ENCODE data around the gene PCIF1. TPM values are rescaled to one million over a fixed set of nuclear protein-coding genes. Genes with fewer than 3 reads are reported as not detected.

The PCIF1 gene
- total RNA-seq, 1 donor from 2014 or later, result 9.5 TPM

DNA sequence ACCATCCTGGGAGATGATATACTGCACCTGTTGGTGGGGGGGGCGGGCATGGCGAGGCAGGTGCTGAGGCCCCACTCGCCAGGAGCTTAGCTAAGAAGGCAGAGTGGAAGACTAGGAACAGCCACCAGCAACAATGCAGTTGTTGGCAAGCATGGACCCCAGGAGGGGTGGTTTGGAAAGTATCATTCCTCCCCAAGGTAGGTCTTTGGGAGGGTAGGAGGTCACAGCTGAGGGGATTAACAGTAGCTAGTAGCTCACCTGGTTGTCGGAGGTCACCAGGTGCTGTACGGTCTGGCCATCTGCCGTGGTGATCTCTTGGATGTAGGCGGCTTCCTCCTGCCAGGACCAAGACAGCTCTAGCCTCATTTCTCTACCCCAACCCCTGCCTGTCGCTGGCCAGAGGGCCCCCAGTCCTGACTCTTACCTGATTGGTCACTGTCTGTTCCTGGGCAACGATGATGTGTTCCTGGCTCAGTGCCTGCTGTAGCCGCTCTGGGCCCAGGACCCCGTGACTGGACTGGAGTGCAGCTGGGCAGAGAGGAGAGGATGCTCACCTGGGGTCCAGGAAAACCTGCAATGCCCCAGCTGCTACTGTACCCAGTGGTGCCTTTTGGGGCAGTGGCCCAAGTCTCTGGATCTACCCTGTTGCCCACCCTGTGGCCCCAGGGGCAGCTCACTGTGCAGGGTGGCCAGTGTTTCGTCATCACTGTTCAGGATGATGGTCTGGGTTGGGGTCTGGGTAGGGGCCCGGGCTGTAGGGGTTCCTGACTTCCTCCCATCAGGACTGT, 15.3 kb downstream of the PCIF1 start:
- no peaks in the 10 kb centered on the region for H3K9me3 ChIP-seq (ENCODE audit: low read depth)
- peaks cover 14% of the 10 kb centered on the region for H3K36me3 Mint-ChIP-seq

DNA sequence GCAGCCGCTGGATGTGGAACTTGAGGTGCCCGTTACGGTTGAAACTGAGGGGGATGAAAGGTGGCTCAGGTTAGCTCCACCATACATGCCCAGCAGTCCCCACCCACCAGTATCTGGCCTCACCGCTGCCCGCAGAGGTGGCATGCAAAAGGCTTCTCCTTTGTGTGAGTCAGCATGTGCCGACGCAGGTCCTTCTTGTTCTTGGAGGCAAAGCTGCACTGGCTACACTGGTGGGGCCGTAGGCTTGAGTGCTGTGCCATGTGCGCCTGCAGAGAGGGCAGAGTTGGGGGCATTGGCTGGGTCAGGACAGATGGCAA, 15.8 kb downstream of the PCIF1 start:
- H3K4me2 ChIP-seq, result no peak overlapping the region
- H3K4me3 Mint-ChIP-seq, result no peak overlapping the region

More for the DNA sequence above, 15.3 kb downstream of the PCIF1 start:
- no peak overlapping the region for H3K27ac Mint-ChIP-seq
- H3K79me2 ChIP-seq (ENCODE audit: low read depth), result no peaks in the 10 kb centered on the region
- H3K4me1 Mint-ChIP-seq, result no peaks in the 10 kb centered on the region
- H3K4me3 Mint-ChIP-seq, result no peak overlapping the region
- no peak overlapping the region for H3K4me2 ChIP-seq
- no peaks in the 10 kb centered on the region for H3F3A ChIP-seq (ENCODE audit: low read depth)
- H4K20me1 ChIP-seq (ENCODE audit: low read depth), result no peaks in the 10 kb centered on the region
- H2AFZ ChIP-seq (replicated peaks), result no peak overlapping the region
- TF ChIP-seq, protein P1, sequence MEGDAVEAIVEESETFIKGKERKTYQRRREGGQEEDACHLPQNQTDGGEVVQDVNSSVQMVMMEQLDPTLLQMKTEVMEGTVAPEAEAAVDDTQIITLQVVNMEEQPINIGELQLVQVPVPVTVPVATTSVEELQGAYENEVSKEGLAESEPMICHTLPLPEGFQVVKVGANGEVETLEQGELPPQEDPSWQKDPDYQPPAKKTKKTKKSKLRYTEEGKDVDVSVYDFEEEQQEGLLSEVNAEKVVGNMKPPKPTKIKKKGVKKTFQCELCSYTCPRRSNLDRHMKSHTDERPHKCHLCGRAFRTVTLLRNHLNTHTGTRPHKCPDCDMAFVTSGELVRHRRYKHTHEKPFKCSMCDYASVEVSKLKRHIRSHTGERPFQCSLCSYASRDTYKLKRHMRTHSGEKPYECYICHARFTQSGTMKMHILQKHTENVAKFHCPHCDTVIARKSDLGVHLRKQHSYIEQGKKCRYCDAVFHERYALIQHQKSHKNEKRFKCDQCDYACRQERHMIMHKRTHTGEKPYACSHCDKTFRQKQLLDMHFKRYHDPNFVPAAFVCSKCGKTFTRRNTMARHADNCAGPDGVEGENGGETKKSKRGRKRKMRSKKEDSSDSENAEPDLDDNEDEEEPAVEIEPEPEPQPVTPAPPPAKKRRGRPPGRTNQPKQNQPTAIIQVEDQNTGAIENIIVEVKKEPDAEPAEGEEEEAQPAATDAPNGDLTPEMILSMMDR (IDR thresholded peaks at IDR 0.05), result no peak
- no peak for TF ChIP-seq EZH2phosphoT487 (IDR thresholded peaks at IDR 0.05)
- no peak overlapping the region for H3K4me3 ChIP-seq
- no peak overlapping the region for H3K9ac ChIP-seq
- DNase-seq (ENCODE audit: low spot score), result no peak
- H3K27me3 Mint-ChIP-seq (ENCODE audit: insufficient read depth, low read depth), result peaks cover 9% of the 10 kb centered on the region
- no peaks in the 10 kb centered on the region for H3K9me3 Mint-ChIP-seq
- no peaks in the 10 kb centered on the region for H3K36me3 ChIP-seq
- H3K27ac ChIP-seq, result no peak overlapping the region
- H3K4me1 ChIP-seq, result no peaks in the 10 kb centered on the region
- H3K27me3 ChIP-seq, result no peaks in the 10 kb centered on the region

GRCh38 chr20:45951925-45952834, 17.7 kb downstream of the PCIF1 start:
- no peaks in the 10 kb centered on the region for H3K36me3 ChIP-seq

More for the DNA sequence above, 15.8 kb downstream of the PCIF1 start:
- no peaks in the 10 kb centered on the region for H4K20me1 ChIP-seq (ENCODE audit: low read depth)
- TF ChIP-seq EZH2phosphoT487 (IDR thresholded peaks at IDR 0.05), result no peak
- H3K36me3 ChIP-seq, result no peaks in the 10 kb centered on the region
- no peaks in the 10 kb centered on the region for H3K27me3 ChIP-seq
- no peak overlapping the region for H2AFZ ChIP-seq (replicated peaks)
- no peak overlapping the region for H3K27ac ChIP-seq
- H3F3A ChIP-seq (ENCODE audit: low read depth), result no peaks in the 10 kb centered on the region
- H3K79me2 ChIP-seq (ENCODE audit: low read depth), result no peaks in the 10 kb centered on the region
- Mint-ChIP-seq H3K9me3 (no peaks in the 10 kb centered on the region), H3K36me3 (peaks cover 10% of the 10 kb centered on the region), H3K27me3 (ENCODE audit: insufficient read depth, low read depth) (peaks cover 9% of the 10 kb centered on the region), H3K4me1 (no peaks in the 10 kb centered on the region), H3K27ac (no peak overlapping the region)
- H3K4me1 ChIP-seq, result no peaks in the 10 kb centered on the region
- no peak overlapping the region for H3K4me3 ChIP-seq
- H3K9me3 ChIP-seq (ENCODE audit: low read depth), result no peaks in the 10 kb centered on the region
- DNase-seq (ENCODE audit: low spot score), result no peak
- H3K9ac ChIP-seq, result no peak overlapping the region

More at GRCh38 chr20:45951925-45952834, 17.7 kb downstream of the PCIF1 start:
- no peak overlapping the region for H3K4me3 Mint-ChIP-seq
- H3K9me3 Mint-ChIP-seq, result no peaks in the 10 kb centered on the region
- no peak overlapping the region for H3K4me2 ChIP-seq
- peaks cover 9% of the 10 kb centered on the region for H3K27me3 Mint-ChIP-seq (ENCODE audit: insufficient read depth, low read depth)
- no peaks in the 10 kb centered on the region for H3K9me3 ChIP-seq (ENCODE audit: low read depth)
- no peaks in the 10 kb centered on the region for H4K20me1 ChIP-seq (ENCODE audit: low read depth)
- no peaks in the 10 kb centered on the region for H3K4me1 ChIP-seq
- no peak for DNase-seq (ENCODE audit: low spot score)
- no peaks in the 10 kb centered on the region for H3K4me1 Mint-ChIP-seq
- no peak overlapping the region for H3K4me3 ChIP-seq
- peaks cover 8% of the 10 kb centered on the region for H3K36me3 Mint-ChIP-seq
- no peaks in the 10 kb centered on the region for H3K27me3 ChIP-seq
- H3F3A ChIP-seq (ENCODE audit: low read depth), result no peaks in the 10 kb centered on the region
- H3K9ac ChIP-seq, result no peak overlapping the region
- H3K79me2 ChIP-seq (ENCODE audit: low read depth), result no peaks in the 10 kb centered on the region
- H3K27ac ChIP-seq, result no peak overlapping the region
- H3K27ac Mint-ChIP-seq, result no peak overlapping the region
- no peak for TF ChIP-seq EZH2 (IDR thresholded peaks at IDR 0.05)
- no peak for TF ChIP-seq EZH2phosphoT487 (IDR thresholded peaks at IDR 0.05)
- TF ChIP-seq, protein P1 (IDR thresholded peaks at IDR 0.05), result no peak
- no peak overlapping the region for H2AFZ ChIP-seq (replicated peaks)
